HG03060 (cell line): ENCODE results near the gene GET4.
"Not testable (repeated sequence)": the region's sequence is repeated elsewhere in the genome, so short reads cannot be mapped to it uniquely, and the experiment has no call there.

Experiments used
- ATAC-seq: cut with Tn5 transposase; IDR thresholded peaks from one replicate; pipeline ENCODE4 v1.9.1; 2021; ENCODE audit warnings: low read depth, moderate number of reproducible peaks; ENCODE audit not compliant: unreplicated experiment

GET4 gene

DNA sequence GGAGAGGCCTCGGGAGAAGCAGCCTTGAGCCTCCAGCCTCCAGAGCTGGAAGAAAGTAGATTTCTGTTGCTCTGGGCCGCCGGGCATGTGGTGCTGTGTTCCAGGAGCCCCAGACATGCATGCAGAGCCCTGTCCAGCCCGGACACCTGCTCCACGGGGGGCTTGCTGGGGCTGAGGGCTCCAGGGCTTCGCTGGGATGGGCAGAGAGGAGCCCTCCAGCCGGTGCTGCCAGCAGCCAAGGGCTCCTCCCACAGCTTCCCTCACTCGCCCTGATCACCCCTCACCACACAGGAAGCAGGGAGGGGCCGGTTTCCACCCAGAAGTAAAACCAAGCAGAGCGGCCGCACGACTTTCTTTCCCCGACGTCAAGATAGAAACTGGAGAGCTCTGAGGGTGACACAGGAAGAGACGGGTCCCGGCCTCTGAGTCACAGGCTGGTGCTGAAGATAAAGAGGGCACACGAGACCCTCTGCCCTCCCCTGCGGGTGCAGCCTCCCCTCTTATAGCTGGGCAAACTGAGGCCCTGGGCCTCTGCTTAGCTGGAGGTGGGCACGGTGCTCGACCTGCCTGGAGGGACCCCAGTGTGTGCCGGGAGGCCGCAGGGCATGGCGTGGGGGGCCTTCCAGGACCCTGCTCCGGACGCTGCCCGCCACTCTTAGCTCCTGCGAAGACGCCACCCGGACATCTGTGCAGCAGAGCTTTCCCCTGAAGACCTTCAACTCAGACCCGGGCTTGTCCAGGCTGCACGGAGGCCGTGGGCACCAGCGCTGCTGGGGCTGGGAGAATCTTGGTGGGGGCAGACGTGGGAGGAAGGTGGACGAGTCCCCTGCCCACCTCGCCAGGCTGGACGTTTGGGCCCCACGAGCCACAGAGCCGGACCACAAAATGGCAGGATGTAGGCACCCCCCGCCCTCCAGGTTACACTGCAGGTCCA is 47.0 kb downstream of the GET4 start:
- peak; percentile 38 for ATAC-seq

DNA sequence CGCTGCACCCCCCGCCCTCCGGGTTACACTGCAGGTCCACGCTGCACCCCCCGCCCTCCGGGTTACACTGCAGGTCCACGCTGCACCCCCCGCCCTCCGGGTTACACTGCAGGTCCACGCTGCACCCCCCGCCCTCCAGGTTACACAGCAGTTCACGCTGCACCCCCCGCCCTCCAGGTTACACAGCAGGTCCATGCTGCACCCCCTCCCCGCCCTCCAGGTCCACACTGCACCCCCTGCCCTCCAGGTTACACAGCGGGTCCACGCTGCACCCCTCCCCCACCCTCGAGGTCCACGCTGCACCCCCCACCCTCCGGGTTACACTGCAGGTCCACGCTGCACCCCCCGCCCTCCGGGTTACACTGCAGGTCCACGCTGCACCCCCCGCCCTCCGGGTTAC is 47.7 kb downstream of the GET4 start:
- not testable (repeated sequence) for ATAC-seq

DNA sequence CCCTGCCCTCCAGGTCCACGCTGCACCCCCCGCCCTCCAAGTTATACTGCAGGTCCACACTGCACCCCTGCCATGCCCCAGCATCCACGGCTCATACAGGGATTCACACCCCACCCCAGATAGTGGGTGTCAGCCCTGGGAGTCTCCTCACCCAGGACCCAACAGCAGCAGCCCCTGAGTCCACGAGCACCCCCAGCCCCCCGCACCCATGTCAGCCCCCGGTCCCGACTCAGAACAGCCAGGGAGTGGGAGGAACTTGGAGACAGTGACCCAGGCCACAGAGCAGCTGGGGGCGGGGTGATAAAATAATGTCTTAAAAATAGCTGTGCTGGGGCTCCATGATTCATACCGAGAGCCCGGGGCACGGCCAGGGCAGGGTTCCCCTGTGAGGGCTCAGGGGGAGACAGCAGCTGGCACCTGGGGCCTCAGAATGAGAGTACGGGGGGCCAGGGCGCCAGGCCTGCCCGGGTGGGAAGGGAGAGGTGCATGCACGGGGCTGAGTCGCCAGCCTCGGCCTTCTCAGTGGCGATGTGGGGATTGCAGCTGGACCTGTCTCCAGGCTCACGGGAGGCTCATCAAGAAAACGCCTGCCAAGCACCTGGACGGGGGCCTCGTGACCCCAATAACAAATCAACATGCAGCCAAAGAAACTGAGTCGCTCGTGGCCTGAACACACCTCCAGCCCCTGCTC is 48.3 kb downstream of the GET4 start:
- ATAC-seq = peak; percentile 53

DNA sequence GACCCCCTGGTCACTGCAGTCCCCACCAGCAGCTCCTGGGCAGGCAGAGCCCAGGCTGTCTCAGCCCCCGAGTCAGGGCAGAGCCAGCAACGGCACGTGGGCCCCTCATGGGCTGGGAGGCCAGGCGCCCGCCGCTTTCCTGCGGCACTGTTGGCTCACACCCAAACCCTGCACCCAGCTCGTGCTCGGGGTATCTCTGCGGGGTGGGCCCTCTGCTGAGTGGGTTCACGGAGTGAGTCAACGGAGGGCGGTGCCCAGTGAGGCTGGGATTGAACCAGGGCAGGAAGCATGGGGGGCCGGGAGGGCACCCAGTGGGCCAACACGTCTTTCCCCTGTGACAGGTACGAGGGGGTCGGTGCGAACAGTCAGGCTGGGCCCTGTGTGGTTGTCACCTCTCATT is 49.2 kb downstream of the GET4 start:
- no peak for ATAC-seq

DNA sequence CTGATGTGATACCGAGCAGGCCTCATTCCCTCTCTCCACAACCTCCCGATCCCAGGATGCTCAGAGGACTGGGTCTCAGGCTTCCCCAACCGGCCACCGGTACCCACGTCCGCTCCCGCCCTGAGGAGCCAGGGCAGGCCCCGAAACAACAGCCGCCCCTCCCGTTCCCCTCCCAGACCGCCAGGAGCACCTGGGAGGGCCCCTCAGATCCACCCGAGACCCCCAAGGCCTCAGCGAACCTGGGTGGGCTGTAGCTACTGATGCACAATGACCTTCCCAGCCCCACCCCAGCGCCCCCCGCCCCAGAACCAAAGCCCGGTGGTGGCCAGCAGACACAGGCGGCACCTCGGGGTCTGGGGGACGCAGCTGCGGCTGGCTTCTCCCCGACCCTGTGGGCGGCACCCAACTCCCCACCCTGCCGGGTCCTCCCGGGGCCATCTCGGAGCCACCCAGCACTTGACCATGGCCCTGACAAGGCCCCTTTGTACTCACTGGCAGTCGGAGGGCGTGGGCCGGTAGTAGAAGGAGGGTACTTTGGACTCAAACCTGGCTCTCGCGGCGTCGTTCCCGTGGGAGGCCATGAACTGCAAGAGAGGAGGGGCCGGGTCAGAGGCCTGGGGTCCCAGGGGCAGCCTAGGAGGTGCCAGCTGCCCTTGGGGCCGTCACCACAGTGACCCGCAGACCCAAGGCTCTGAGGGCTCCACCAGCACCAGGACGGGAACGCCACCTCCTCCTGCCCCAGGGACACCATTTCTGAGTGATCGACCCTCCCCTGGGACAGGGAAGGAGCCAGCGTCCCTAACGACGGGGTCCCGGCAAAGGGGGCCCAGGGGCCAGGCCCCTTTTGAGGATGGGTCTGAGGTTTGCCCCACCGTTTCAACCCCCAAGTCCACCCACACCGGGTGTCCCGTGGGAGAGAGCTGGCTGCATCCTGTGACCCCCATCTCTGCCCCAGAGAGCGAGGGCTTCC is 50.0 kb downstream of the GET4 start:
- ATAC-seq = no peak

DNA sequence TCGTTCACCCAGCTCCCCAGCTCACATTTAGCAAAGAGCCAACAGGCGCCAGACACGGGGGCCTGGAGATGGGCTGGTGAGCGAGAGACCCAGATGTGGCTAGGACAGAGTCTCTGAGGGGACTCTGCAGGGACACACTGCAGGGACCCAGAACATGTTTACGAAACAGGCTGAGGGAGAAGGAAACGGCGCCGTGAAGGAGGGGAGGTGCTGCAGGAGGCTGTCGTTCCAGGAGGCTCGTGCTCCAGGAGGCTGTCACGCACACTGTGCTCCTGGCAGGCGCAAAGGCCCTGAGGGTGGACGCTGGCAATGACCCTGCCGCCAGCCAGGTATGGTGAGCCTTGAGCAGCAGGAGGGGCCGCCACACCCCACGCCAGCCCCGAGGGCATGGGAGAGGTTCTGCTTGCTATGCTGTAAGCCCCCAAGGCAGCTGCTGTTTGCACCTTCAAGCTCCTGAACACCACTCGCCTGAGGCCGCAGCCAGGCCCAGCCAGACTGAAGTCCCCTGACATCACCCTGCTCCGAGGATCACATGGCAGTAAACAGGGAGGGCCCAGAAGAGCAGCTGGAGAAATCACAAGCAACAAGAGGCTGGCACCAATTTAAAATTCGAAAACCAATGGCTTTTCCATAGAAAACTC is 50.8 kb downstream of the GET4 start:
- no peak for ATAC-seq

DNA sequence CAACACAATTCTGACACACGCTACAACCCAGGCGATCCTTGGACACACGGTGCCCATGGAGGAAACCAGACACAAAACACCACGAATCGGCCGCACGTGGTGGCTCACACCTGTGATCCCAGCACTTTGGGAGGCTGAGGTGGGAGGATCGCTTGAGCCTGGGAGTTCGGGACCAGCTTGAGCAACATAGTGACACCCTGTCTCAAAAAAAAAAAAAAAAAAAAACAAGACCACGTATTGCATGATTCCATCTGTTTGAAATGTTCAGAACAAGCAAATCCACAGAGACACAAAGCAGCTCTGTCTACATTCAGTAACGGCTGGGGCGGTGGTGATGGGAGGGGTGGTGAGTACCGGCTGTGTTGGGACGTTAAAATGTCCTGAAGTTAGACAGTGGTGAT is 53.0 kb downstream of the GET4 start:
- ATAC-seq = no peak

DNA sequence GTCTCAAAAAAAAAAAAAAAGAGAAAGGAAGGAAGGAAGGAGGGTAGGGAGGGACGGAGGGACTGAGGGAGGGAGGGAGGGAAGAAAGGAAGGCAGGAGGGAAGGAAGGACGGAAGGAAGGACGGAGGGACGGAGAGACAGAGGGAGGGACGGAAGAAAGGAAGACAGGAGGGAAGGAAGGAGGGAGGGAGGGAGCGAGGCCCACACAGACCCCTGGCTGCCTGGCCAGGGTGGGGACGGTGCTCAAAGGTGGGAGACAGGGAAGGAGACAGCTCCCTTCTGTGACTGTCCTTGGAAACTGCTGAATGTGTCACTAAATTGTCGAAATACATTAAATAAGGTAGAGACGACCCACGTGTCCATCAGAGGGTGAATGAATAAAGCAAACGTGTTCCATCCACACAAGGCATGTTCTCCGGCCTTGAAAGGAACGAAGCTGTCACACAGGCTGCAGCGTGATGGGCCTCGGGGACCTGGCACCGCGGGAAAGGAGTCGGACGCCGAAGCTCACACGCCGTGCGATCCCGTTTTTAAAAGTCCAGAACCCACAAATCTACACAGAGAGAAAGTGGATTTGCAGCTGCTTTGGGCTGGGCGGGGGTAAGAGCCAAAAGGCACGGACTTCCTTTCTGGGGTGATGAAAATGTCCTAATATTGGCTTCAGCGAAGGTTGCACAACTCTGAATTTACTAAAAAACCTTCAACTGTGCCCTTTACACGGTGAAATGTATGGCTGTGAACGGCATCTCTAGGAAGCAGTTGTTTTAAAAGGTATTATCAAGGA is 54.8 kb downstream of the GET4 start:
- no peak for ATAC-seq

DNA sequence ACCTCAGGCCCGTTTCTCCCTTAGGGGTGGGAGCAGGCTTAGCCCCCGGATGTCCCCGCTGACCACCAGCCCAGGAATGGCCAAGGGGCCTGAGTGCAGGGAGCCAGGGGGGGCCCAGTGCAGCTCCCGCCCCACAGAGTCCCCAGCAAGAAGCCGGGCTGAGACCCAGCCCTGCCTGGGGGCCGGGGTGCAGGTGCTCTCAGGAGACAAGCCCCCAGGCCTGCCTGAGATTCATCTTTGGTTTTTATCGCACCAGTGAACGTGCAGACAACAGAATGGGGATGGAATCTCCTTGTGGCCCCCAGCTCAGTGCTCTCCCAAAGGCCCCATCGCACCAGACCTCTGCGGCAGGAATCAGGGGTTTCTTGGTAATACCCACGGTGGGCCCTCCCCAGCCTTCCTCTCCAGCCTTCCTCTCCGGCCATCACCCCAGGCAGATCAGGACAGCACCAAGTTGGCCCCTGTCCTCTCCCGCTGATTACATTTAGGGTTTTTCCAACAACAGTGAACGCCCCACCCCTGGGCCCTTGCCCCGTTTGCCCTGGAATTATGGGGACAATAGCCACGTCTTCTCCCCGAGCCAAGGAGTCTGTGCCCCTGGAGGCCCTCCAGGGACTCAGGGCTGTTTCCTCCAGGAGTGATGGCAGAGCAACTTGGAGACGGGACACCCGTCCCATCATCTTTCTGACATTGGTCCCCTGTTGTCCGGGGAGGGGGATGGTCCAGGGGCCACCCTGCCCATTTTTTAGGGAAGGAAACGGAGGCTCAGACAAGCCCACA is 55.7 kb downstream of the GET4 start:
- ATAC-seq = no peak

DNA sequence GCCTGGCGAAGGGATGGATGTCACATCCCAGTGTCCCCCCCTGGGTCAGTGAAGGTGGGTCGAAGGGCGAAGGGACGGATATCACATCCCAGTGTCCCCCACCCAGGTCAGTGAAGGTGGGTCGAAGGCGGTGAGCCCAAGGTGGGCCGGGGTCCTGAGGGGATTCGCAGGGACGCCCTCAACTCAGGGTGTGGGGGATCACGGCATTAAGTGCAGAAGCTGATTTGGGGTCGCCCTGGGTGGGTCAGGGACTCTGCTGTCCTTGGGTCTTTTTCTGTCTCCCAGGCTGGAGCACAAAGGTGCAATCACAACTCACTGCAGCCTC is 56.3 kb downstream of the GET4 start:
- ATAC-seq = no peak

DNA sequence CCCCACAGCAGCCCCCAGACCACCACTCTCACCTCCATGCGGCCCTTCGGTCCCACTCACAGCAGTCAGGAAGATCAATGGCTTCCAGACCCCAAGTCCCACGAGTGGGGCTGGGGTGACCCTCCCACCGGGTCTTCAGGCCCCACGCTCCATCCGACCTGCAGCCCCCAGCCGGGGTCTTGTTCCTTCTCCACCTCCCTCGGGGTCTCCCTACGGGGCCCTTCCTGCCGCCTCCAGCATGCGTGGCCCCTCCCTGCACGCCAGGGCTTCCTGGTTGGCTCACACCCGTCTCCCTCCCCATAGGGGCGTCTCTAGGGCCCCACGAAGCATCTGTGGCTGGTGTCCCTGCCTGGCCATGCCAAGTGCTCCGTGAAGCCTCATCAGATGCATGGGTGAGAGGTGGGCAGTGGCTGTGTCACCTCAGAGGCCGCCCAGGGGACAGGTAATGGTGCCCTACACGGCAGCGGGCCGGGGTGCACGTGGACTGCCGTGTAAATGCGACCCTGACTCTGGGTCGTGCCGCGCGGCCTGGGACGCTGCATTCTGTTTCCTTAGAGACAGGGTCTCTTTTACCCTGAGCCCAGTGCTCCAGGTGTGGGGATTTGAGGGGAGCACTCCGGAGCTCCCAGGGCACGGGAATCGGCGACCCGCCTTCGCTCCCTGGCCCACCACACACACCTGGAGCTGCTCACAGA is 58.3 kb downstream of the GET4 start:
- ATAC-seq = no peak

DNA sequence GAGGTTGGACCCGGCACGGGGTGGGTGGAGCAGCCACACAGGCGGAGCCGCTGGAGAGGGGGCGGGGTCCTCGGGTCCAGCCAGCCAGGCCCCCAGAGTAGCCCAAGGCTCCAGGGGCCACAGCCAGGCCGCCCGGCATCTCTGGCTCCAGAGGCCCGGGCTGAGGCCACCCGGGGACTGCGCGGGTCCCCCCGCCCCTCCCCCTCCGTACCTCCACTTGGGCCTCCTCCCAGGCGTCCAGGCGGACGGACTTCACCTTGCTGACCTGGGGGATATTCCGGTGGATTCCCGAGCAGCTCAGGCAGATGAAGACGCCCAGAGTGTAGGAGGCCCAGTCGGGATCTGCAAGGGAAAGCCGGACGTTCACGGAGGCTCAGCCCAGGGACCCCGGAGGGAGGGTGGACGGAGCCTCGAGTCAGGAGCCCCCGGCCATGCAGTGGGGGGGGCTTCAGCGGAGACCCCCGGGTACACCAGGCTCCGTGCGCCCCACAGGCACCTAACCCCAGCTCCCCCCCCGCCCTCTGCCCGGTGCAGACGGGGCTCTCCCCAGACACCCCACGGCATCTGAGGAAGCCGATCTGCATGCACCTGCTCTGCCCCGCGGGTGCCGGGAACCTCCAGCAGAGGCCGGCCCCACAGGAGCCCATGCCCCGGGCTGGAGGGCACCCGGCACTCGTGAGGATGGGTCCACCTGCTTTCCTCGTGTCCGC is 59.0 kb downstream of the GET4 start:
- ATAC-seq = no peak

DNA sequence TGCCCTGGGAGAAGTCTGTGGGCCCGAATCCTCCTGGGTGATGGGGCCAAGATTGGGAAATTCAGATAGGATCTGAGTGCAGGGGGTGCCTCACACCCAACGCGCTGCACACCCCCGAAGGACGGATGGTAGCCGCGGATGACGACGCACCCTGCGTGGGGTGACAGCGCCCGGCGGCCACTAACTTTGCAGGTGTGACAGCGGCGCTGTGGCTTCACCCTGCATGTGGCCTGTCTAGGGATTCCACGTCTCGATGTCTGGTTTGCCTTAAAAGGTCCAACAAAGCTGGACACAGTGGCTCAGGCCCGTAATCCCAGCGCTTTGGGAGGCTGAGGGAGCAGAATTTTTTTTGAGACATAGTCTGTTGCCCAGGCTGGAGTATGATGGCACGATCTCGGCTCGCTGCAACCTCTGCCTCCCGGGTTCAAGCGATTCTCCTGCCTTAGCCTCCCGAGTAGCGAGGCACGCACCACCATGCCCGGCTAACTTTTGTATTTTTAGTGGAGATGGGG is 59.6 kb downstream of the GET4 start:
- ATAC-seq = no peak

DNA sequence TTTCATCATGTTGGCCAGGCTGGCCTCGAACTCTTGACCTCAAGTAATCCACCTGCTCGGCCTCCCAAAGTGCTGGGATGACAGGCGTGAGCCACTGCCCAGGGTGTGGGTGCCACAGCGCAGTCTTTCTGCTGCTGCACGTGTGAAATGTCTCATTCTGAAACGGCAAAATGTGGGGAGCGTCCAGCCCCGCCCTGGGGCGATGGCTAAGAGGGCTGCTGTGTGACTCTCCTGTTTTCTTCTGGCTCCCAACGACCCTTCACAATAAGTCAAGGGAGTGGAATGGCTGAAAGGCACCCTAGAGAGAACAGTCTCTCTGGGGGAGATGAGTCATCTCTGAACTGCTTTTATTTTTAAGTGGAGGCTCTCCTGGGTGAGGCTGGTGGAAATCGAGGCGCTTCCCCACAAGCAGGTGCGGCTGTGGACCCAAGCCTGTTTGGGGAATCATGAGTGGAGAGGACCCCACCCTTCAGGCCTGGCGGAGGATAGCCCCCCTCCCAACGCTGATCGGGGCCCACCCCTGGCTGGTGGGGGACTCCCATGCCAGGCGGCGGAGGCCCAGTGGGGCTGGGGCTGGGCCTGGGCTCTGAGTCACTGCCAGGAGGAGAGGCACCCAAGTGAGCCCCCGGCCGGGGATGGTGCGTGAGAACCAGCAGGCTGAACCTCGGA is 60.2 kb downstream of the GET4 start:
- ATAC-seq = peak; percentile 93

DNA sequence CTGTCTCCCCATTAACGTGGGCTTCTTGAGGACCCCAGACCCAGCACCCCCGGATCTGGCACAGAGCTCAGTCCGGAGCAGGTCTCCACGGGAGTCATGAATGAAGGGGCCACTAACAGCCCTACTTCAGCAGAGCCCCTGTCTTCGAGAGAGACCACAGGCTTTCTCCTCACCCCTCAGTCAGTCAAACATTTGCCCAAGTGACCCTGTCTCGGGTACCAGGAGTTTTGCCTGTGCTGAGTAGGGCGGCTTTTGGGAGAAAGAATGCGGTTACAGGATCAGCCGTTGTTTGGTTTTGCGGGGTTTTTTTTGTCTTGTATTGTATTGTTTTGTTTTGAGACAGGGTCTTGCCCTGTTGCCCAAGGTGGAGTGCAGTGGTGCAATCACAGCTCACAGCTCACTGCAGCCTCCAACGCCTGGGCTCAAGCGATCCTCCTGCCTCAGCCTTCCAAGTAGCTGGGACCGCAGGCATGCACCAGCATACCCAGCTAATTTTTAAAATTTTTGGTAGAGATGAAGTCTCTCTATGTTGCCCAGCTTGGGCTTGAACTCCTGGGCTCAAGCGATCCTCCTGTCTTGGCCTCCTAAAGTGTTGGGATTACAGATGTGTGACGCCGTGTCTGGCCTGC is 61.6 kb downstream of the GET4 start:
- no peak for ATAC-seq

DNA sequence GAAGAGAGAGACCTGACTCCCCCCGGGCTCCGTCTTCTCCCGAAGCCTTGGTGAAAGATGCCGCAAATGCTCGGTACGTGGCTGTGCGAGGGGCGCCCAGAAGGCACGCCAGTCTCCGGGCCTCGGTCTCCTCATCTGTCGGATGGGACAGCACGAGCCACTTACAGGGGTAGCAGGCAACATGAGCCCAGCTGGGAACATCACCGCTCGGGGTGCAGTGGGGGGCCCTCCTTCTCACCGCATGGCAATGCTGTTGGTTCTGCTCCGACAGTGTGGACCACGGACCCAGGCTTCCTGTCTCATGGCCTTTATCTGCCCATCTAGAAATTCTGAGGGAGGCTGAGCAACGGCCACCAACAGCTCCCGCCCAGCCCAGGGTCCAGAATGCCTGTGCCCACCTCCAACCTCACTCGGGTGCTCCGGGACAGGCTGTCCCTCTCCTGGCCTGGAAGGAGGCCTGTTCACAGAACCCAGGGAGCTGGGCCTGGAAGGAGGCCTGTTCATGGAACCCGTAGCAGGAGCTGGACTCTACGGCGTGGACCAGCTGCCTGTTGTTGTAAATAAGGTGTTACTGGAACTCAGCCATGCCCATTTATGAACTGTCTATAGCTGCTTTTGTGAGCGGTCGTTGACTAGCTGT is 62.3 kb downstream of the GET4 start:
- ATAC-seq = no peak
